T-helper 9 cell (primary cell): ENCODE measurements around the gene NT5C.
"Not testable (repeated sequence)": the region's sequence is repeated elsewhere in the genome, so short reads cannot be mapped to it uniquely, and the experiment has no call there.

ENCODE experiments used
- DNase-seq: peaks from one replicate; pipeline ENCODE4 v3.0.0-alpha.2; 2020
- total RNA-seq, 2 donors: gene quantifications; one replicate each; lab custom pipeline; 2026; lab: John Stamatoyannopoulos, UW

NT5C gene
- 15.4 to 31.6 reads per million in 2 donors for total RNA-seq

DNA sequence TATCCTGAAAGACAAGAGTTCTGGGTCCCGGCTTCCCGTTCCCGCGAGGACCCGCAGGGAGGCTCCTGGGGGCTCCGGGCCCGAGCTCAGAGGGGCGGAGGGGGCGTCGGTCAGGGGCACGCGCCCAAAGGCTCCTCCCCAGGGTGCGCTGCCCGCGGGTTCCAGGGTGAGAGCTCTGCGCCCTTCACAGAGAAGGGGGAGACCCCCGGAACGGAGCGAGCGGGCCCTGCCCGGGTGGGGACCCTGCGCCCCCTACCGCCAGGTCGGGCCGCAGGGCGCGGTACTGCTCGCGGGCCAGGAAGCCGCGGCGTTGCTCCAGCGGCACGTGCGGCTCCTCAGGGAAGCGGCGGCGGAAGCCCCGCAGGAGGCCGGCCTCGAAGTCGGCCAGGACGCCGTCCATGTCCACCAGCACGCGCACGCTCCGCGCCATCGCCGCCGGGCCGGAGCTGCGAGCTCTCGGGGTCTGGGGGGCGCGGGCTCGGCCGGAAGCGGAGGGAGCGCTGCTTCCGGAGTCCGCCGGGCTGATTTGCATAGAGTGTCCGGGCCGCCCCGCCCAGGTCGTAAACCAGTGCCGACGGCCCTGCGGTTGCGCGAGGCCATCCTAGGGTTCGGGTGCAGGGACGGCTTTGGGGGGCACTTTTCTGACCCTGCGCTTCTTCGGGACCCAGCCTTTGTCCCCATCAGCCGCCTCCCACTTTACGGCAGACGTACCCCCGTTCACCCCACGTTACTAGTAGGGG lies at the start of gene NT5C:
NT5C (minus strand) TSS at position 465 of the 740 bp plus-strand sequence; CDS start at position 430, 35 bp downstream.
- DNase-seq, result peak; percentile 47

- no peak for DNase-seq
These were observed 49.6 kb upstream of the NT5C start for GRCh38 chr17:75181110-75181509.

- no peak for DNase-seq
These were observed 46.9 kb upstream of the NT5C start for GRCh38 chr17:75178453-75178852.

DNA sequence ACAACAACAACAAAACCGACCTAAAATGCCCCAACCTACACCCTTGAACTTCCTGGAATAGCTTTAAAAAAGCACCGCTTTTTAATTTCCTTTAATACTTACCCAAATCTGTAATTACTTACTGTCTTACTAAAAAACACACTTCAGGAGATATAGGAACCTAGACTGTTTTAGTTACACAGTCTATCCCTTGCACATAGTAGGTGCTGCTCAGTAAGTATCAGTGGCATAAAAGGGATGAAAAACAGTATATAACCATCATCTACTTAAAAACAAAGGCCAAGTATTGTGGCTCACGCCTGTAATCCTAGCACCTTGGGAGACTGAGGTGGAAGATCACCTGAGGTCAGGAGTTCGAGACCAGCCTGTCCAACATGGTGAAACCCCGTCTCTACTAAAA lies 45.1 kb upstream of the NT5C start:
- DNase-seq, result no peak

DNA sequence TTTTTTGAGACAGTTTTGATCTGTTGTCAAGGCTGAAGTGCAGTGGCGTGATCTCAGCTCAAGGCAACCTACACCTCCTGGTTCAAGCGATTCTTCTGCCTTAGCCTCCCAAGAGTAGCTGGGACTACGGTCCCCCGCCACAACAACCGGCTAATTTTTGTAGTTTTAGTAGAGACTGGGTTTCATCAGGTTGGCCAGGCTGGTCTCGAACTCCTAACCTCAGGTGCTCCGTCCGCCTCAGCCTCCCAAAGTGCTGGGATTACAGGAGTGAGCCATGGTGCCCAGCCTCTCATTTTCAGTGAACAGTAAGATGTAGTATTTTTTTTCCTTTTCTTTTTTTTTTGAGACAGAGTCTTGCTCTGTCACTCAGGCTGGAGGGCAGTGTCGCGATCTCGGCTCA lies 43.5 kb upstream of the NT5C start:
- DNase-seq, result no peak

- no peak for DNase-seq
These were observed 42.0 kb upstream of the NT5C start for GRCh38 chr17:75173526-75173925.

DNA sequence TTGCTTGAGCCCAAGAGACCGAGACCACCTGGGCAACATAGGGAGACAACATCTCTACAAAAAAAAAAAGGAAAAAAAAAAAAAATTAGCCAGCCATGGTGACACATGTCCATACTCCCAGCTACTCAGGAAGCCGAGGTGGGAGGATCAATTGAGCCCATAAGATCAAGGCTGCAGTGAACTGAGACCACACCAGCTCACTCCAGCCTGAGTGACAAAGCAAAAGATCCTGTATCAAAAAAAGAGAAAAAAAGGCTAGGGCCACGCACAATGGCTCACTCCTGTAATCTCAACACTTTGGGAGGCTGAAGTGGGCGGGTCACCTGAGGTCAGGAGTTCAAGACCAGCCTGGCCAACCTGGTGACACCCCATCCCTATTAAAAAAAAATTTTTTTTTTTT lies 37.5 kb upstream of the NT5C start:
- no peak for DNase-seq

DNA sequence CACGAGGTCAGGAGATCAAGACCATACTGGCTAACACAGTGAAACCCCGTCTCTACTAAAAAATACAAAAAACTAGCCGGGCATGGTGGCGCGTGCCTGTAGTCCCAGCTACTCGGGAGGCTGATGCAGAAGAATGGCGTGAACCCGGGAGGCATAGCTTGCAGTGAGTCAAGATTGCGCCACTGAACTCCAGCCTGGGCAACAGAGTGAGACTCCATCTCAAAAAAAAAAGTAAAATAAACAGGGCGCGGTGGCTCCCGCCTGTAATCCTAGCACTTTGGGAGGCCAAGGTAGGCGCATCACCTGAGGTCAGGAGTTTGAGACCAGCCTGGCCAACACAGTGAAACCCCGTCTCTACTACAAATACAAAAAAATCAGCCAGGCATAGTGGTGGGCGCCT lies 33.1 kb upstream of the NT5C start:
- not testable (repeated sequence) for DNase-seq

DNA sequence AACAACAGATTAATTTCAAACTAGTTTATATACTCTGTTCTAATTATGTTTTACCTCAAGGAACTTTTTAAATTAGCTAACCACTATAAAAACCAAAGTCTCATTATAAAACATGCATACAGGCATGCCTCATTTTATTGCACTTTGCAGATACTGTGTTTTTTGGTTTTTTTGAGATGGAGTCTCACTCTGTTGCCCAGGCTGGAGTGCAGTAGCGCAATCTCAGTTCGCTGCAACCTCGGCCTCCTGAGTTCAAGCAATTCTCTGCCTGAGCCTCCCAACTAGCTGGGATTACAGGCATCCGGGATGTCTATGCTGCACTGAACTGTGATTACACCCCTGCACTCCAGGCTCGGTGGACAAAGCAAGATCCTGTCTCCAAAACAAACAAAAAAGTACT lies 31.5 kb upstream of the NT5C start:
- no peak for DNase-seq

DNA sequence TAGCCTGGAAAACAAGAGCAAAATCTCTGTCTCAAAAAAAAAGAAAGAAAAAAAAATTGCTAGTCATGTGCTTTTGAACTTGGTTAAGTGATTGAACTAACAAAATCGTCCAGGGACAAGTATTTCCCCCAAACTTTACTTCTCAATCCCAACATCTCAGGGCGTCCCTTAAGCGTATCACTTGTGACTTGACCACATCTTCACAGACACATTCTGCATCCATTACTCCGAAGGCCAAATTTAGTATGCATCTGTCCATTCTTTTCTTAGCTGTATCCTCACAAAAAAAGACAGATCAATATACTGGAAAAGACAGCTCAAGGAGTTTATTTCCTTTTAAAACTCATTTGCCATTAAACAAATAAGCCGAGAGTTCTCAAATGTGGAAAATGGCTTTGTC lies 28.7 kb upstream of the NT5C start:
- no peak for DNase-seq

DNA sequence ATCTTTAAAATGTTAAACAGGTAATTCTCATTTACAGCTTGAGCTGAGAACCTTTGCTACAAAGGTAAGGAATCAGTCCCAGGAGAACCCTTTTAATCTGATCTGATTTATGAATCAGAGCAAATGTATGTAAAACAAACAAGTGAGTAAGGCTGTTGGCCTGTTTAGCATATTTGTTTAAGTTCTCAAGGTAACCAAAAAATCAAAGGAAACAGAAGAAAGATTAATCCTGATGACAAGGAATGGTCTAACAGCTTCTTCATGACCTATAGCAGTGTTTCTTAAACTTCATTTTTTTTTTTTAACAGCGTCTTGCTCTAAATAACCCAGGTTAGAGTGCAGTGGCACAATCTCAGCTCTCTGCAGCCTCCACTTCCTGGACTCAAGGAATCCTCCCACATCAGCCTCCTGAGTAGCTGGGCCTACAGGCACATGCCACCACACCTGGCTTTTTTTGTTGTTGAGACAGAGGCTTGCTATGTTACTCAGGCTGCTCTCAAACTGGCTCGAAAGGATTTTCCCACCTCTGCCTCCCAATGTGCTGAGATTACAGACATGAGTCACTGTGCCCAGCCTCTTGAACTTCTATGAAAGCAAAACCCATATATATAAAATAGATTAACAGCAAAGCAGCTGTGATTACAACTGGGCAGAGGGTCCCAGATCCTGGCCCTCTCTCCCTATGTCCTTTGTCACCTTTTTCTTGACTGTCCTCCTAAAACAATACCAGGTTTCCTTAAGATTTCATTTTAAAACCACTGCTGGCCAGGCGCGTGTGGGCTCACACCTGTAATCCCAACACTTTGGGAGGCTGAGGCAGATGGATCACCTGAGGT lies 27.9 kb upstream of the NT5C start:
- DNase-seq, result no peak

DNA sequence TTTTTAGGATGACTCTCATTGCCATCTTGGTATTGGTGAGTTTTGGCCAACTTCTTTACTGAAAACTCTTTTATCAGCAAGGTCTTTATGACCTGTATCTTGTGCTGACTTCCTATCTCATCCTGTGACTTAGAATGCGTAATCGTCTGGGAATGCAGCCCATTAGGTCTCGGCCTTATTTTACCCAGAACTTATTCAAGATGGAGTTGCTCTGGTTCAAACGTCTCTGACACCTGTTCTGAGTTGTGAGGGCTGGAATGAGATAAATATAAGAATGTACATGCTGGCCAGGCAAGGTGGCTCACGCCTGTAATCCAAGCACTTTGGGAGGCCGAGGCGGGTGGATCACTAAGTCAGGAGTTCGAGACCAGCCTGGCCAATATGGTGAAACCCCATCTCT lies 26.9 kb upstream of the NT5C start:
- DNase-seq, result not testable (repeated sequence)

DNA sequence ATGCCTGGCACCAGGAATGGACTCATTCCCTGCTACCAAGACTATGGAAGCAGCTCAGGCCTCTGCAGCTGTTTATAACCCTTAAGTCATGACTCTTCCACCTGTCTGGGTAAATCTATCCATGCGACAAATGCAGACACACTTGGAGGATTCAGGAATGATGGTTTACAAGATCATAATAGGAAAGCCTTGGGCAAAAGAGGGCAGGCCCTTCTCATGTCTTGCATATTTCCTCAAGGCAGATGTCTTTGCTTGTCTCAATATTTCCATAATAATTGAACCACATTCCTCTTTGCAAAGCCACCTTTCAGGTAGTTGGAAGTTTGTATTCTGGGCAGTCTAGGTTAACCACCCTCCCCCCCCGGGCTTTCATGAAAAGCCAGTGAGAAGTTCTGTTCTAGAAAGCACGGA lies 23.7 kb upstream of the NT5C start:
- DNase-seq, result no peak

- peak; percentile 97 for DNase-seq
These were observed 22.9 kb upstream of the NT5C start, which contains the start of gene JPT1 for GRCh38 chr17:75154195-75155106. Gene JPT1, minus strand, starts transcription at chr17:75154512. Its CDS starts 115 bp downstream, at chr17:75154397.

GRCh38 chr17:75153780-75154194 lies 22.2 kb upstream of the NT5C start:
- DNase-seq, result peak; percentile 8

DNA sequence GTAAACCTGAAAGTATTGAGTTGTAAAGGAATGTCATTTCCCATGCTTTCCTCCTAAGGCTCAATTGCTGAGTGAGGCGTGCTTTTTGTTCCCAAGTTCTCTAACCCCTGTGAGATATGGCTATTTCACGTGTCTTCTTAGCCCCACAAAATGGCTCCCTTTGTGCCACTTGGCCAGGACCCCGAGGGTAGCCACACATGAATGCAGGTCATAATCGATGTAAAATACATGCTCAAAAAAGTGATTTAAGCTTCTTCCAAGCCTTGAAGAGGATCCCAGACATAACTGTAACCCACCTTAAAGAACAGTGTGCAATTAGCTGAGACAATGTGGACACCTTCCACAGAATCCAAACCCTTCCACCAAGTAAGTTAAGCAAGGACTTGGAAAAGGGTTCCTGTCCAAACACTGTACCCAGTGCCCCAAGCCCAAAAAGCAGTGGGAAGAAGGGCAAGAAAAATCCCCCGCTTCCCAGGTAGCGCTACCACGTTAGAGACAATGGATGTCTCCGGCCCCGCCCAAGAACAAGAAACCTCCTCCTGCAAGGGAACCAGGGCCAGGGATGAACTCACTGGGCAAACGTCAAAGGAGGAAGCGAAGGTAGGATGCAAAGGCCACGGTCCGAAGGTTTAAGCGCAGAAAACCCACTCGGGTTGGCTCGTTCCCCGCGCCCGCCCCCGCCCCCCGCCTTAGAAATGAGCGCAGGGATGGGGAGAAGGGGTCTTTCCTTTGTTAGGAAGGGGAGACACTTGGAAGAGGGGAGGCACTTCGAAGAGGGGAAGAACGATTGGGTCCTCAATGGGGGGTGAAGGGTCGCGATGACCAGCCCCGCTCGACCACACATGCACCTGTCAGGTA lies 21.6 kb upstream of the NT5C start:
- no peak for DNase-seq

DNA sequence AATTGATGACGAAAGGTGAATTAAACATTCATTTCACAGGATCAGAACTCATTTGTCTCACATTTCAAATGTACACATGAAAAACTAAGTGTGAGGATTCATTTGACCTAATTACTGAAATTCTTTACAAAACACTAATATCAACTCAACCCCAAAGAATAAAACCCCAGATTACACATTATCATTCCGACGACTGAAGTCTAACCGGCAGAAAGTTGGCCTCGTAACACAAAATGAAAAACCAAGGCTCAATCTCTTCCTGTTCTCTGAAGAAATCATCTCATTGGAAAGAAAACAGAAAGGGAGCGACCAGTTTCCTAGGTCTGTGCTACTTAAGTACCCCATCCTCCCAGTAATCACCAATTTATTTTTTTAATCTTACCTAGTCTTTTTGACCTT lies 21.0 kb upstream of the NT5C start:
- no peak for DNase-seq

- DNase-seq, result no peak
These were observed 20.4 kb upstream of the NT5C start for GRCh38 chr17:75151930-75152329.

GRCh38 chr17:75147878-75148546 lies 16.5 kb upstream of the NT5C start:
- DNase-seq, result no peak

- DNase-seq, result no peak
These were observed 15.1 kb upstream of the NT5C start for GRCh38 chr17:75146592-75146991.

DNA sequence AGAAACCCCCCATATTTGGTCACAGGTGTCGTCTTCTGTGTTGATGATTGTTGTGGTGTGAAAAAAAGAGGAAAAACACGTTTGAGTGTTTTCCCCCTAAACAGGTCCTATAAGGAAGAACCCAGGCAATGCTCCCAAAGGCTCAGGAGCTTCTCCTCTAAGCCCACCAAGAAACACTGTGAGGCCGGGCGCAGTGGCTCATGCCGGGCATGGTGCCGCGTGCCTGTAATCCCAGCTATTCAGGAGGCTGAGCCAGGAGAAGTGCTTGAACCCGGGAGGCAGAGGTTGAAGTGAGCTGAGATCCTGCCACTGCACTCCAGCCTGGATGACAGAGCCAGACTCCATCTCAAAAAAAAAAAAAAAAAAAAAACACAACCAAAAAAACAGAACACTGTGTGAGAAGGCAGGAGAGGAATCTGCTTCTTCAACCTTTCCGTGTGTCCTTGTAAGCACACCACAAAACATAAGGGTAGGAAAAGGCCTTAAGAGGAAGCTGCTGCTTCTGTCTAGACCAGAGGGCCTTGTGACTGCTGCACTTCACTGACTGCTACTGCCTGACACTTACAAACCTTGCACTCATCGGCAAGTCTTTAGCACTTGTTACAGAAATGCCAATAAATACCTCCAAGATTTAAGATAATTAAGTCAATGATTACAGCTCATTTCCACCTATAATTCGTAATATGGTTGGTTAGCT lies 13.4 kb upstream of the NT5C start:
- no peak for DNase-seq
